Measurements from ENCODE around the gene SLC1A2.

SLC1A2 gene

DNA sequence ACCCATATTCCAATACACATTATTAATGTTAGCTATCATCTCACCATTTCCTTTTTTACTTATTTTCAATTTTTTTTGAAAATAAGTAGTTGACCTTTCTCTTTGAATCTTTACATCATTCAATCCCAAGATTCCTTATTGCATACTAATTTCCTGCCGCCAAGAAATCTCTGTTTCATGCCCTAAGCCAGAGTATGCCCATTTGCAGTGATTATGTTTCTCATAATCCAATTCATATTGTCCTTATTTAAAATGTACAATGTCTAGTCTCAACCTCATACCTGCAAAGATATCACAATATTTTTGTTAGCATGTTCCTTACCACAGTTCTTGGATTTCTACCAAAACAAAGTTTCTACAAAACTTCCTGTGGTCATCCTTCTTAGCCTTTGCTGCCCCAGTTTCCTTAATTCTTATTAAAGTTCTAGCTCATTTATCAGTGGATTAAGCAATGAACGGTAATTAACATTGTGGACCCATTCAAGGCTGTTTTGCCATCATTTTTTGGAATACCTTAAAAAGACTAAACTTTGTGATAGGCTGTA is 205.1 kb downstream of the SLC1A2 start:
- no peak for FAIRE-seq

DNA sequence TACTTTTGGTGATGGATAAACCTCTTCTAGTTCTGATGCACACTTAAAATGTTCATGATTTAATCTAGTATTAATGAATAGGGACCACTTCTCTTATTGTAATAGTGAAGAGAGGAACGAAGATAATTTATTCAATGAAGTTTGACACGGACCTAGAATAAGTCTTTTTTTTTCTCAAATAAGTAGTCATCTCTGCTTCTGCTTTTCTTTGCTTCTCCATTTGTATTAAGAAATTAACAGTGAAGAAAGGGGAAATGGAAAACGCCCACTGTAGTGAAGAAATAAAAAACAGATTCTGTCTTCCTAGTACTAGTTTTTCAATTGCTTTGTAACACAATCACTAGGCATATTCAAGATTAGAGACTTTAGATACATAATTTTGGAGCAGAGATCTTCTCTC is 207.4 kb downstream of the SLC1A2 start:
- FAIRE-seq: no peak

DNA sequence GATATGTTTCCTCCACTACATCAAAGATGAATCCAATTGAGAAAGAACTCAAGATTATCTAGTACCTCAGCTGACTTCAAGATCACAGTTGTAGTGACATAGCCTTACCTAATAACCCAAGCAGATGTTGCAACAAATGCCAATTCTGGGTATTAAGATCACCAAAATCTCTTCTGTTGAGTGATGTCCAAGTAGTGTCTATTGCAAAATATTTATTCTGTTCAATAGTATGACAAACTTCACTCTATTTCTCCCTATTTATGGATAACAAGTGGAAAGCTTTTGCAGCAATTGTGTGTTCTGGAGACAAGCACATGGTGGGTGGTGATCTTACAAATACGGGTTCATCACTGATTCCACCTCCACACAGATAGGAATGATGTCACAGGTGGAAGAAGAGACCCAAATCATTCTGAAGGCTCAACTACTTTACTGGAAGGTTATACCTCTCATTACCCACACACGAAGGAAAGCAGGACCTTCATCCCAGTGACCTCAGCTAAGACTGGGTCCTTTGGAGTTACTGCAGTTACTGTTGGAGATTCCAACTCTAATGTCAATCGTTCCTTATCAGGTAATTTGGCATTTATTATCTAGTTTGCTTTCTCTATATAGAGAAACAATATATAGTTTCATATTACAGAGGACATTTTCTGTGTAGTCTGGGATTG is 208.3 kb downstream of the SLC1A2 start:
- no peak for FAIRE-seq

DNA sequence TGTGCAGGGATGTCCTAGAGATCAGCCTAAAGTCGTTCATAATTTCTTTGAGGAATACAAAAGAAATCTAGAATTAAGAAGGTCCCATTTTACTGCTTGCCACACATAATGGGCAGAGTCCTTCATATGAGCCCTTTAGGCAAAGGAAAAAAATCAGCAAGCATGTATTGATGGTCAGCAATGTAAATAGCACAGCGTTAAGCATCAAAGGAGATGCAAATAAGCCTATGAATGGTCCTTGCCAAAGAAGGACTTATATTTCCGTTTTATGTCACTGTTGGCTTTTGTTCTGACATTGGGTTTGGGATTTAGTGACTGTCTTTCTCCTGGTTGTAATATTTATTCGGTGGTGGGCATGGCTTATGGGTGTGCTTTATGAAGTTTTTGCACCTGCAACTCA is 210.6 kb downstream of the SLC1A2 start:
- no peak for FAIRE-seq

DNA sequence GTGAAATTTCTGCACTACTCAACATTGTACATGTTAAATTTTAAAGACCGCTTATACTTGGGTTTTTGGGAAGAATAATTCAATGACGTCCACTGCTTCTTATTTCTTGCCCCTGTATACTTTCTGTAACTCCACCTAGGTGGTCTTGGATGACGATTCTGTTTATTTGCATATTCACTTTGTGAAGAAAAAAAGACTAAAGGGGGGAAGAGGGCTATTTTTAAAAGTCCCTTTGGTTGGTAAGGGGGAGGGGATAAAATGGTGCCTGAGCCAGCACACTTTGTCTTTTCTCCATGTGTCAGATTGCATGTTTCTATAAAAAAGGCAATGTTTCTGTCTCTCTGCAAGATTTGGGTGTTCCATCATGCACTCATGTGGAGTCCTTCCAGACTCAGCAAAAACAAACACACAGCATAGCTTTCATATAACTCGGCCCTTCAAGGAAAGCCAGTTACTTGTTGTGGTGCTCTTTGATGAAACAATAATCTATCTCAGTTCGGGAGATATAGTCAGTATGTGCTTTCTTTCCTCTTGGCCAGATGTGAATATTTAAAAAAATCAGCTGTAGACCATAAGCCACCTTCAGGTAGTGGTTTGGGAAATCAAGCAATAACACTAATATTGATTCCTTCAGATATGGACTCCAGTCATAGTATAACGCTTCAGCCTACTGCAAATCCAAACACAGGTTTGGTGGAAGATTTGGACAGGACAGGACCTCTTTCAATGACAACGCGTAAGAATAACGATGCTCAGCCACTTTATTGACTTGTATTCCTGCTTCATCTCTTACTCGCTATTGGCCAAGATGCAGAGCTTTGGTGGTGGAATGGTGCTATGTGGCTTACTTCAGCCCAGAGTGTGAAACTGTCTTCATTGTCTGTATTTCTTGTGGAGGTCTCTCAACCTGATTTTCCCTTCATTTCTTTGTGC is 211.6 kb downstream of the SLC1A2 start:
- no peak for FAIRE-seq

DNA sequence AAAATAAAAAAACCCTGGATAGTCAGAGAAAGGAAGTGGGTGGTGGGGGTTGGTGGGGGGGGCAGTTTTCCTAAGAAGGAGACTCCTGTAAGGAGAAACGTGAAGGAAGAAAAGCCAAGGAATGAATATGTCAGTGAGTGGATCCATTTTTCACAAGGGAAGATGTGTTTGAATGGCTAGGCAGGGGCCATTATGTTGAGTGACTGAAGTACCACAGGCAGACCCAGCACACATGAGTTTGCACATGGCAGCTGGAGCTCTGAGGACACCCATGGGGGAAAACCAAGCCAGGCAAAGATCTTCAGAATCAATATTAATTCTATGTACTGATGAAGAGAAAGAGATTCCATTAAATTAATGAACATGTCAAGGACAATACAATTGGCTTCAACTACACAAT is 212.7 kb downstream of the SLC1A2 start:
- FAIRE-seq: no peak

DNA sequence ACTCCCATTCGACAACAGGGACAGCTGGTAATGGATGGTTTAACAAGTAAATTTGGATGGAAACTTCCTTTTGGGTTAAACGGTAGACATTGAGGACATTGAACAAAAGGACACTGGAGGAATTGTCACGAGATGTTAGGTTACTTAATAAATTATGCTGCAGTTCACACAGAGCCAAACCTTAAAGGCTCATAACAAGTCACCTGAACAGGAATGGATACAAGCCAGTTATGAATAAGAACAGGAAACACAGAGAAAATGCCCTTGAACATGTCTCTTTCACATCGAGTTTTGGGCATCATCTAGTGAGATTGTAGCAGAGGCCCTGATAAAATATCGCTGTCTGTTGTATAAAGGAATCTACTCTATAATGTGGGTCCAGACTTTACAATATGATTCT is 214.7 kb downstream of the SLC1A2 start:
- no peak for FAIRE-seq
